B cell (primary cell): ENCODE results near the gene THBS2. TPM values are rescaled to one million over a fixed set of nuclear protein-coding genes. Genes with fewer than 3 reads are reported as not detected.

Experiments
- ATAC-seq: fragments of 200-7000 bp; cut with Tn5 transposase; one replicate; pipeline ENCODE4 v1.10.0; 2021; ENCODE audit warnings: low read depth, mild to moderate bottlenecking, moderate number of reproducible peaks, moderate library complexity
- CTCF ChIA-PET: fragments of 350-600 bp; sonication (Branson Sonifier 250); formaldehyde crosslinking; loops from one replicate; lab custom pipeline; 2021; ENCODE audit warnings: antibody characterized with exemption, inconsistent platforms; lab: Charles Lee
- POLR2A ChIA-PET: fragments of 350-600 bp; sonication (Branson Sonifier 250); formaldehyde crosslinking; loops from one replicate; lab custom pipeline; 2021; ENCODE audit warnings: antibody characterized with exemption; lab: Charles Lee
- DNase-seq: peaks from one replicate; pipeline ENCODE4 v3.0.0; 2013
- H2AFZ ChIP-seq: 2 replicates; pipeline ENCODE4 v1.6.1; 2012; ENCODE audit warnings: mild to moderate bottlenecking, low read depth, low read length; ENCODE audit not compliant: insufficient read depth, poor library complexity, severe bottlenecking
- H3K27ac ChIP-seq, 2 donors: 1 replicate in 1 of 2; 2 replicates in 1 of 2; pipeline ENCODE4 v1.5.1; 2012 to 2013; ENCODE audit warnings: low read length in 2 of 2, mild to moderate bottlenecking in 2 of 2, moderate library complexity in 1 of 2
- H3K27me3 ChIP-seq, 4 experiments: fragments of 200-600 bp in 1 of 4; sonication (generic) in 1 of 4; replicated peaks in 1 of 4; 1 replicate in 2 of 4; 2 replicates in 2 of 4; pipeline versions ENCODE4 v1.6.1 to v1.7.0; 2013 to 2016; ENCODE audit warnings: low read length in 3 of 4, mild to moderate bottlenecking in 2 of 4, mixed read lengths in 1 of 4, moderate library complexity in 1 of 4; ENCODE audit not compliant: insufficient read depth in 4 of 4, control insufficient read depth in 3 of 4; ENCODE audit errors: control extremely low read depth in 1 of 4
- H3K36me3 ChIP-seq, 2 experiments: replicated peaks in 1 of 2; 1 replicate in 1 of 2; 2 replicates in 1 of 2; pipeline versions ENCODE4 v1.6.1 to v1.7.1; 2013; ENCODE audit warnings: low read length in 1 of 2; ENCODE audit not compliant: insufficient read depth in 2 of 2, control insufficient read depth in 1 of 2; ENCODE audit errors: control extremely low read depth in 1 of 2, extremely low read depth in 1 of 2
- H3K4me1 ChIP-seq, 2 donors: fragments of 200-600 bp in 1 of 2; sonication (generic) in 1 of 2; 1 replicate in 1 of 2; 2 replicates in 1 of 2; pipeline versions ENCODE4 v1.5.1 to v1.6.1; 2013 to 2017; ENCODE audit warnings: low read length in 2 of 2; ENCODE audit not compliant: control insufficient read depth in 2 of 2, insufficient read depth in 2 of 2
- H3K4me2 ChIP-seq: replicated peaks from 2 replicates; pipeline ENCODE3; 2012; ENCODE audit warnings: mild to moderate bottlenecking, low read depth, low read length; ENCODE audit not compliant: poor library complexity, severe bottlenecking
- H3K4me3 ChIP-seq, 5 experiments: fragments of 200-600 bp in 1 of 5; sonication (generic) in 1 of 5; 1 replicate in 3 of 5; 2 replicates in 2 of 5; pipeline versions ENCODE4 v1.5.1 to v1.7.0; 2011 to 2016; ENCODE audit warnings: low read length in 4 of 5, mild to moderate bottlenecking in 4 of 5, low read depth in 2 of 5, control low read depth in 1 of 5, moderate library complexity in 1 of 5; ENCODE audit not compliant: insufficient read depth in 1 of 5; ENCODE audit errors: control extremely low read depth in 1 of 5, extremely low read depth in 1 of 5
- H3K79me2 ChIP-seq: fragments of 200-600 bp; sonication (generic); one replicate; pipeline ENCODE4 v1.6.0; 2016; ENCODE audit warnings: low read length; ENCODE audit not compliant: control insufficient read depth, insufficient read depth
- H3K9ac ChIP-seq: fragments of 200-600 bp; sonication (generic); 2 replicates; pipeline ENCODE4 v1.6.1; 2017; ENCODE audit warnings: mild to moderate bottlenecking, low read length, moderate library complexity
- H3K9me3 ChIP-seq, 3 donors: one replicate each; pipeline versions ENCODE4 v1.6.1 to v1.7.1; 2013; ENCODE audit warnings: low read length in 2 of 3; ENCODE audit not compliant: control insufficient read depth in 2 of 3, insufficient read depth in 1 of 3; ENCODE audit errors: control extremely low read depth in 1 of 3
- H4K20me1 ChIP-seq: 2 replicates; pipeline ENCODE4 v1.6.0; 2012; ENCODE audit warnings: mild to moderate bottlenecking, low read length; ENCODE audit not compliant: insufficient read depth, control insufficient read depth, poor library complexity, severe bottlenecking
- H3K27ac Mint-ChIP-seq: one replicate; pipeline ENCODE4 v1.8.0; 2021; ENCODE audit warnings: mixed read lengths
- H3K27me3 Mint-ChIP-seq: one replicate; pipeline ENCODE4 v1.8.0; 2021; ENCODE audit warnings: mixed read lengths
- H3K4me1 Mint-ChIP-seq: one replicate; pipeline ENCODE4 v1.8.0; 2021; ENCODE audit warnings: mixed read lengths
- H3K4me3 Mint-ChIP-seq: one replicate; pipeline ENCODE4 v1.8.0; 2021; ENCODE audit warnings: mixed read lengths
- H3K9me3 Mint-ChIP-seq: one replicate; pipeline ENCODE4 v1.8.0; 2022; ENCODE audit warnings: mixed read lengths; ENCODE audit not compliant: insufficient read depth
- EZH2 ChIP-seq: IDR thresholded peaks from 2 replicates; pipeline ENCODE4 v1.6.1; 2012; ENCODE audit warnings: borderline replicate concordance, low read depth, mild to moderate bottlenecking, moderate library complexity, low read length; ENCODE audit not compliant: insufficient read depth, poor library complexity, severe bottlenecking
- WGBS: methylation state at CpG from one replicate; pipeline ENCODE4 v1.1.5; 2013; ENCODE audit warnings: missing lambda C conversion rate; ENCODE audit not compliant: insufficient coverage; 5-methylcytosine and 5-hydroxymethylcytosine counted together
- intact Hi-C: fragments of 100-400 bp; cut with micrococcal nuclease; formaldehyde crosslinking; loops from one replicate; pipeline ENCODE4 v1.10.0; 2022
- polyA plus RNA-seq: library from polyadenylated mRNA; depleted of rRNA; stranded (reverse); fragments of >200 nt; gene quantifications from 2 replicates; pipeline ENCODE4 v1.2.3, GENCODE V29; 2012
- total RNA-seq, 2 donors: library from RNA; stranded (reverse); fragments of 120-200 nt in 1 of 2; gene quantifications; 1 replicate in 1 of 2; 2 replicates in 1 of 2; pipeline versions ENCODE4 v1.2.3 to v1.2.4, GENCODE V29; 2013 to 2022
- TF ChIP-seq, protein P1 (sequence below): fragments of 200-600 bp; IDR thresholded peaks from one replicate; pipeline ENCODE4 v1.8.0; 2022; ENCODE audit warnings: antibody characterized with exemption, mild to moderate bottlenecking

The THBS2 gene
- total and polyA plus RNA-seq, 2 donors (not counting 1 experiment from before 2014, with no cell fraction given) = not detected

DNA sequence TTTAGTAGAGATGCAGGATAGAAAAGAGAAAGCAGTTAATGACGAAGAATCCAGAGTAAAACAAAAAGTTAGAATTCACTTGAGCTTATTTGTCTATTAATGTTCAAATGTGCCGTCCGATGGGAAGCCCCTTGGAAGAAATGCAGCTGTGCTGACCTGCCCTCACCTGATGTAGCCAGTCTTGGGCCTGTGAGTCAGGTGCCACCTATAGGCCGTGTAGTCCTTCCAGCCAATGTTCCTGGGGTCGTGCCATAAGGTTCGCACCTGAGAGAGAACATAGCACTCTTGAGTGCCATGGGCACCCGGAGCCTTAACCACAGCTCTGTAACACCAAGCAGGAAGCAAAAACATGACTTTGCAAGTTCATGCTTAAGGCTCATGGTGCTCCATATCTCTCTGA lies 32.4 kb downstream of the THBS2 start:
- Mint-ChIP-seq H3K27me3 (peaks cover 11% of the 10 kb centered on the region), H3K27ac (no peak overlapping the region), H3K9me3 (no peaks in the 10 kb centered on the region), H3K4me1 (no peaks in the 10 kb centered on the region), H3K4me3 (no peak overlapping the region)
- H3K27me3 ChIP-seq = no peaks in the 10 kb centered on the region
- no peak overlapping the region for H2AFZ ChIP-seq
- H3K4me1 ChIP-seq = no peaks in the 10 kb centered on the region
- ChIA-PET POLR2A (no interaction called here), CTCF (no interaction called here)
- H3K9ac ChIP-seq = no peak overlapping the region
- H3K9me3 ChIP-seq = peaks cover 0 to 27% (median 0%) of the 10 kb centered on the region in 3 donors
- TF ChIP-seq, protein P1, sequence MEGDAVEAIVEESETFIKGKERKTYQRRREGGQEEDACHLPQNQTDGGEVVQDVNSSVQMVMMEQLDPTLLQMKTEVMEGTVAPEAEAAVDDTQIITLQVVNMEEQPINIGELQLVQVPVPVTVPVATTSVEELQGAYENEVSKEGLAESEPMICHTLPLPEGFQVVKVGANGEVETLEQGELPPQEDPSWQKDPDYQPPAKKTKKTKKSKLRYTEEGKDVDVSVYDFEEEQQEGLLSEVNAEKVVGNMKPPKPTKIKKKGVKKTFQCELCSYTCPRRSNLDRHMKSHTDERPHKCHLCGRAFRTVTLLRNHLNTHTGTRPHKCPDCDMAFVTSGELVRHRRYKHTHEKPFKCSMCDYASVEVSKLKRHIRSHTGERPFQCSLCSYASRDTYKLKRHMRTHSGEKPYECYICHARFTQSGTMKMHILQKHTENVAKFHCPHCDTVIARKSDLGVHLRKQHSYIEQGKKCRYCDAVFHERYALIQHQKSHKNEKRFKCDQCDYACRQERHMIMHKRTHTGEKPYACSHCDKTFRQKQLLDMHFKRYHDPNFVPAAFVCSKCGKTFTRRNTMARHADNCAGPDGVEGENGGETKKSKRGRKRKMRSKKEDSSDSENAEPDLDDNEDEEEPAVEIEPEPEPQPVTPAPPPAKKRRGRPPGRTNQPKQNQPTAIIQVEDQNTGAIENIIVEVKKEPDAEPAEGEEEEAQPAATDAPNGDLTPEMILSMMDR = no peak
- TF ChIP-seq EZH2 = no peak
- no peak overlapping the region for H3K27ac ChIP-seq
- H3K79me2 ChIP-seq = no peaks in the 10 kb centered on the region
- WGBS = 68% methylated on average over 6 of the region's 7 CpGs
- H3K4me3 ChIP-seq = no peak overlapping the region
- intact Hi-C loops = no loop called here
- no peaks in the 10 kb centered on the region for H4K20me1 ChIP-seq
- ATAC-seq = no peak
- H3K36me3 ChIP-seq = no peaks in the 10 kb centered on the region
- no peak overlapping the region for H3K4me2 ChIP-seq
- DNase-seq = no peak

DNA sequence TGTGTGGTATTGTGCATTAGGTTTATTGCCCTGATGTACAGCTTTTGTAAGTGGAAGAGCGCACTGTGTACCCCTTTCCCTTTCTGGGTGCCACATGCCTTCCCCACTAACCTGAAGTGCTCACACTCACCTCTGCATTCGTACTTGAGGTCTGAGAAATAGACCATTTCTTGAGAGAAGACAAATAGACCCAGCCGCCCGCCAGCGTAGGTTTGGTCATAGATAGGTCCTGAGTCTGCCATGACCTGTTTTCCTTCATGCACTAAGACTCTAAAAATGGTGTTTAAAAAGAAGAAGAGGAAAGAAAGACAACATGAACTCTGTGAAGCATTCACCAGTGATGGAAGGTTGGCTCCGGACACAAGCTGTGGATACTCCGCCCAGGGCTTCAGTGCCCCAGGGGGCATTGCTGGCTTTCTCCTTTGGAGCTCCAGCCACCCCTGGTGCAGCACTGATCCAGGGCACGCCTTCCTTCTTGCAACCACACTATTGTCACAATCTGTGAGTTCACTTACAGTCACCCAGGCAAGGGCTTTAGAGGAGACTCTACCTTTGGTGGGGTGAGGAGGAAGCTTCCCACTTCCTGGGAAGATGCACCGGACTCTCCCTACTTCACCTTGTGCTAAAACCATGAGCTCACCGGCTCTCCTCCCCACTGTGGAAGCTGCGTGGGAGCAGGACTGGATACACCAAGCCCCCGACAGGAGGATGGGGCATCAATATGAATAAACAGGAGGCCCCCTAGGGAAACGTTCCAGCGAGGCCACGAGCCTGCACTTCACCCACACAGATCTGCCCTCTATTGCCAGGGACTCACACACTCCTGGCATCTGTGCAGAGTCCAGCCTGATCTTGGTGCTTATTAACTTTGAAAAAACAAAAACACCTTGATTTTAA lies 33.3 kb downstream of the THBS2 start:
- H3K9me3 ChIP-seq = peaks cover 0 to 25% (median 0%) of the 10 kb centered on the region in 3 donors
- H3K27me3 ChIP-seq = no peaks in the 10 kb centered on the region
- H2AFZ ChIP-seq = no peak overlapping the region
- H3K4me1 Mint-ChIP-seq = no peaks in the 10 kb centered on the region
- H3K9ac ChIP-seq = no peak overlapping the region
- H3K79me2 ChIP-seq = no peaks in the 10 kb centered on the region
- H3K9me3 Mint-ChIP-seq = no peaks in the 10 kb centered on the region
- H4K20me1 ChIP-seq = no peaks in the 10 kb centered on the region
- intact Hi-C loops = no loop called here
- CTCF ChIA-PET = no interaction called here
- DNase-seq = no peak
- H3K36me3 ChIP-seq = no peaks in the 10 kb centered on the region
- H3K4me2 ChIP-seq = no peak overlapping the region
- no peak overlapping the region for H3K4me3 ChIP-seq
- no peak overlapping the region for H3K4me3 Mint-ChIP-seq
- TF ChIP-seq, protein P1 = no peak
- TF ChIP-seq EZH2 = no peak
- POLR2A ChIA-PET = no interaction called here
- no peaks in the 10 kb centered on the region for H3K4me1 ChIP-seq
- peaks cover 7% of the 10 kb centered on the region for H3K27me3 Mint-ChIP-seq
- no peak for ATAC-seq
- H3K27ac Mint-ChIP-seq = no peak overlapping the region
- 90% methylated on average over 9 of the region's 15 CpGs for whole genome bisulfite sequencing
- H3K27ac ChIP-seq = no peak overlapping the region
